ENCODE results near the gene SRGAP2C. TPM values are rescaled to one million over a fixed set of nuclear protein-coding genes. Genes with fewer than 3 reads are reported as not detected.
"Not testable (repeated sequence)": the region's sequence is repeated elsewhere in the genome, so short reads cannot be mapped to it uniquely, and the experiment has no call there.

SRGAP2C gene
- total RNA-seq, 1 donor from 2014 or later: 26.3 TPM

GRCh38 chr1:121376986-121377385, 192.2 kb downstream of the SRGAP2C start:
- DNase-seq (ENCODE audit: low spot score): not testable (repeated sequence)

- not testable (repeated sequence) for DNase-seq (ENCODE audit: low spot score)
Measured at GRCh38 chr1:121378757-121379156, 194.0 kb downstream of the SRGAP2C start.

- DNase-seq (ENCODE audit: low spot score): not testable (repeated sequence)
Measured at GRCh38 chr1:121384754-121385153, 200.0 kb downstream of the SRGAP2C start.

GRCh38 chr1:121385162-121385561, 200.4 kb downstream of the SRGAP2C start:
- not testable (repeated sequence) for DNase-seq (ENCODE audit: low spot score)

- DNase-seq (ENCODE audit: low spot score): not testable (repeated sequence)
Measured at GRCh38 chr1:121385563-121386288, 201.0 kb downstream of the SRGAP2C start.

GRCh38 chr1:121386319-121386948, 201.7 kb downstream of the SRGAP2C start:
- DNase-seq (ENCODE audit: low spot score): not testable (repeated sequence)

- not testable (repeated sequence) for DNase-seq (ENCODE audit: low spot score)
Measured at GRCh38 chr1:121389895-121390560, 205.3 kb downstream of the SRGAP2C start.

GRCh38 chr1:121392130-121392529, 207.4 kb downstream of the SRGAP2C start:
- not testable (repeated sequence) for DNase-seq (ENCODE audit: low spot score)

GRCh38 chr1:121395718-121396201, 211.0 kb downstream of the SRGAP2C start:
- DNase-seq (ENCODE audit: low spot score): peak; percentile 41

- peak; percentile 41 for DNase-seq (ENCODE audit: low spot score)
Measured at GRCh38 chr1:121396335-121397081, 211.7 kb downstream of the SRGAP2C start.

GRCh38 chr1:121397101-121397500, 212.3 kb downstream of the SRGAP2C start:
- DNase-seq (ENCODE audit: low spot score): not testable (repeated sequence)

- DNase-seq (ENCODE audit: low spot score): not testable (repeated sequence)
Measured at GRCh38 chr1:121399193-121399592, 214.4 kb downstream of the SRGAP2C start.

- DNase-seq (ENCODE audit: low spot score): not testable (repeated sequence)
Measured at GRCh38 chr1:121400108-121400507, 215.3 kb downstream of the SRGAP2C start.

GRCh38 chr1:121400541-121401310, 216.0 kb downstream of the SRGAP2C start:
- not testable (repeated sequence) for DNase-seq (ENCODE audit: low spot score)

- not testable (repeated sequence) for DNase-seq (ENCODE audit: low spot score)
Measured at GRCh38 chr1:121401375-121401955, 216.7 kb downstream of the SRGAP2C start.

- DNase-seq (ENCODE audit: low spot score): not testable (repeated sequence)
Measured at GRCh38 chr1:121403254-121403653, 218.5 kb downstream of the SRGAP2C start.

- DNase-seq (ENCODE audit: low spot score): no peak
Measured at GRCh38 chr1:121408354-121408753, 223.6 kb downstream of the SRGAP2C start.

- no peak for DNase-seq (ENCODE audit: low spot score)
Measured at GRCh38 chr1:121413821-121414220, 229.0 kb downstream of the SRGAP2C start.

GRCh38 chr1:121414905-121415304, 230.1 kb downstream of the SRGAP2C start:
- DNase-seq (ENCODE audit: low spot score): no peak

- no peak for DNase-seq (ENCODE audit: low spot score)
Measured at GRCh38 chr1:121417325-121417923, 232.6 kb downstream of the SRGAP2C start.
